ENCODE measurements around the gene CABP5.

The CABP5 gene

DNA sequence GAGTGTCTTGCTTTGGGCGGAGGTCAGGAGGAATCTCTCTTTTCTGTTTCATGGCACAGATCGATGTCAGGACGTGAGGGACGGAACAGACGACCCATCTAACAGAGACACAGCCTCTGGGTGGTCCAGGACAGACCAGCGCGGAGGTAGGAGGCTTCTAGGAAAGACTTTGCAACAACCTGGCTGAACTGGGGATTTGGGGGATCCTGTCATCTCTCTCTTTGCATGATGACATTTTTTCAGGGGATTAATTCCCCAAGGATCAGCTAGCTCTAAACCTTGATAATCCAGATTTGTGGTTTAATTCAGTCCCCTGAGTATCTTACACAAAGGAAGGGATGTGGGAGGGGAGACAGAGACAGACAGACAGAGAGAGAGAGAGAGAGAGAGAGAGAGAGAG is 14.4 kb downstream of the CABP5 start:
- DNase-seq = no peak

DNA sequence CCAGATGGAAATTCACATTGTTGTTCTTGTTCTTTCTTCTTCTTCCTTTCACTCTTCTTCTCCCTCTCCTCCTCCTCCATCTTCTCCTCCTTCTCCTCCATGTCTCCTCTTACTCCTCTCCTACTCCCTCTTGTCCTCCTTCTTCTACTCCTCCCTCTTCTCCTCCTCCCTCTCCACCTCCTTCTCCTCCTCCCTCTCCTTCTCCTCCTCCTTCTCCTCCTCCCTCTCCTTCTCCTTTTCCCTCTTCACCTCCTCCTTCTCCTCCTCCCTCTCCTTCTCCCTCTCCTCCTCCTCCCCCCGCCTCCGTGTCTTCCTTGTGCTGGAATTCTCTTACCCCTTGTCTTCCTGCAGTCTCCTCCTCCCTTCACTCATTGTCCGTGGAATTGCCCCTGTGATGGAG is 18.4 kb downstream of the CABP5 start:
- DNase-seq = no peak

DNA sequence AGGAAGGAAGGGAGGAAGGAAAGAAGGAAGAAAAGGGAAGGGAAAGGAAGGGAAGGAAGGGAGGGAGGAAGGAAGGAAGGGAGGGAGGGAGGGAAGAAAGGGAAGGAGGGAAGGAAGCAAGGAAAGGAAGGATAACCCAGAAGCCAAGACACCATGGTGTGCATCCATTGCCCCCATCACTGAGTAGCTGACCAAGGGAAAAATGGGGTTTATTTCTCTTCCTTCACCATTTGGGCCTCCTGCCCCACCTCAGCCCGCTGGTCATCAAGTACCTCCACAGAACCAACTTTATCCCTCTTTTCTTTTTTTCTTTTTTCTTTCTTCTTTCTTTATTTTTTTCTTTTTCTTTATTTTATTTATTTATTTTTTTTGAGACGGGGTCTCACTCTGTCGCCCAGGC is 20.4 kb downstream of the CABP5 start:
- DNase-seq = no peak

DNA sequence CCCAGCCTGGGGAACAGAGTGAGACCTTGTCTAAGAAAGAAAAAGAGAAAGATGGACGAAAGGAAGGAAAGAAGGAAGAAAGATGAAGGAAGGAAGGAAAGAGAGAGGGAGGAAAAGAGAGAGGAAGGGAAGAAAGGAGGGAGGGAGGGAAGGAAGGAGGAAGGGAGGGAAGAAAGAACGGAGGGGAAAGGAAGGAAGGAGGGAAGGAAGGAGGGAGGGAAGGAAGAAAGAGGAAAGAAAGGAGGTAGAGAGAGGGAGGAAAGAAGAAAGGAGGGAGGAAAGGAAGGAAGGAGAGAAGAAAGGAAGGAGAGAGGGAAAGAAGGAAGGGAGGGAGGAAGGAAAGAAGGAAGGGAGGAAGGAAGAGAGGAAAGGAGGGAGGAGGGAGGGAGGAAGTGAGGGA is 20.9 kb downstream of the CABP5 start:
- DNase-seq = no peak

GRCh38 chr19:48020686-48021085 is 23.2 kb downstream of the CABP5 start:
- DNase-seq = no peak

DNA sequence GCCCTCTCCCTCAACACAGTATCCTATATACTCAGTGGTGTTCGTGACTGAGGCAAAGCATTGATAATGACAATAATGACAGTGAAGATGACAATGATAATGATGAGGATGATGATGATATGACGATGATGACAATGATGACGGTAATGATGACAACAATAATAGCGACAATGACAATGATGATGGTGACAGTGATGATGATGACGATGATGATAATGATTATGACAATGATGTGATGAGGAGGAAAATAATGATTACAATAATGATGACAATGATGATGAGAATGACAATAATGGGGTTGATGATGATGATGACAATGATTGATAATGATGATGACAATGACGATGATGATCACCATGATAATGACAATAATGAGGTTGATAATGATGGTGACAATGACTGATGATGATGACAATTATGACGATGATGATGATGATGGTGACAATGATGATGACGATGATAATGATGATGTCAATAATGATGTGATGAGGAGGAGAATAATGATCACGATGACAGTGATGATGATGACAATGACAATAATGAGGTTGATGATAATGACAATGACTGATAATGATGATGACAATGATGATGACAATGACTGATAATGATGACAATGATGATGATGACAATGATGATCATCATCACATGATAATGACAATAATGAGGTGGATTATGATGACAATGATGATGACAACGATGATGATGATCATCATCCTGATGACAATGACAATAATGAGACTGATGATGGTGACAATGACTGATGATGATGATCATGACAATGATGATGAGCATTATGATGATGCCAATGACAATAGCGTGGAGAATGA is 32.7 kb downstream of the CABP5 start:
- no peak for DNase-seq

- no peak for DNase-seq
These were observed 37.1 kb downstream of the CABP5 start for GRCh38 chr19:48006762-48007161.

- DNase-seq = no peak
These were observed 39.6 kb downstream of the CABP5 start for GRCh38 chr19:48004236-48004635.

DNA sequence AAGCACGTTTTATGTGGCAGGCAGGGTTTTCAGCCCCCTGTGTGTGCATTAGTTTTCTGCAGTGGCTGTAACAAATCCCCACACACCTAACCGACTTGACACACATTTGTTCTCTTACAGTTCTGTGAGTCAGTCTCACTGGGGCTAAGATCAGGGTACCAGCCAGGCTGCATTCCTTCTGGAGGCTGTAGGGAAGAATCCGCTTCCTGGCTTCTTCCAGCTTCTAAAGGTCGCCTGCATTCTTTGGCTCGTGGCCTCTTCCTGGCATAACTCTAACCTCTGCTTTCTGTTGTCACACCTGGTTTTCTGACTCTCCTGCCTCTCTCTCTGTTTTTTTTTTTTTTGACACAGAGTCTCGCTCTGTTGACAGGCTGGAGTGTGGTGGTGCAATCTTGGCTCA is 43.0 kb downstream of the CABP5 start:
- no peak for DNase-seq

DNA sequence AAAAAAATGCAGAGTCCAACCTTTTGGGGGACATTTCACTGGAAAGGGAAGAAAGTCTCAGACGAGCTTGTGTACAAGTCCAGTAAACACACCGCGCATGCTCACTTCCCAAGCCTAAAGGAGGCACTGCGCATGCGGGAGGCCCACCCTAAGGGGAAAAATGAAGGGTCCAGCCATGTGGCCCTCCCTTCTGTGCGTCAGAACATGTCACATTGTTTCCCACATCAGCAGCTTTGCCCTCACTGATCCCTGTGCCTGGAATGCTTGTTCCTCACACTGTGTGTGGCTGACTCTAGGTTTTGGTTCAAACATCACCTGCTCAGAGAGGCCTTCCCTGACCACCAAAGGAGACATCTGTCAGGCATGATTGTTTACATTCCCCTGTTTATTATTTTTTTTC is 45.1 kb downstream of the CABP5 start:
- DNase-seq = no peak

GRCh38 chr19:47996230-47996727 is 47.6 kb downstream of the CABP5 start:
- DNase-seq = no peak

GRCh38 chr19:47994209-47994802 is 49.6 kb downstream of the CABP5 start, which contains the start of gene ELSPBP1:
Gene ELSPBP1 (plus strand): TSS chr19:47994632. CDS start chr19:48008668, 14,036 bp downstream.
- DNase-seq = no peak

DNA sequence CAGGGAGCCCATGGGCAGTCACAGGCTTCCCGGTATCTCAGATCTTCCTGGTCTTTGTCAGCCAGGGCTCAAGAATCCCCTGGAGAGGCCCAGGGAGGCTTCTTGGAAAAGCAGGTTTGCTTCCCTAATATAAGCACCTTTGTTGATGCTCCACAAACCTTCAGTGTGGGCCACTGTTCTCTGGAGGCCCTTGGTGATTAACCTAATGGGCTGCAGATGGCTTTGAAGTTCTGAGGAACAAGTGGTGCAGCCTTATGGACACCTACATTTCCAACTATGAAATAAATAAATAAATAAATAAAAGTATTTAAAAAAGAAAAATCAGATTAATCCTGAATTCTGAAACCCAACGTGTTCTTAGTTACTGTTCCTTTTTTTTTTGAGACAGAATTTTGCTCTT is 51.8 kb downstream of the CABP5 start, which contains the start of gene BSPH1:
Gene BSPH1, minus strand, starts transcription at position 101 of the 400 bp plus-strand sequence. Its CDS starts 89 bp downstream, at position 12.
- DNase-seq = no peak

DNA sequence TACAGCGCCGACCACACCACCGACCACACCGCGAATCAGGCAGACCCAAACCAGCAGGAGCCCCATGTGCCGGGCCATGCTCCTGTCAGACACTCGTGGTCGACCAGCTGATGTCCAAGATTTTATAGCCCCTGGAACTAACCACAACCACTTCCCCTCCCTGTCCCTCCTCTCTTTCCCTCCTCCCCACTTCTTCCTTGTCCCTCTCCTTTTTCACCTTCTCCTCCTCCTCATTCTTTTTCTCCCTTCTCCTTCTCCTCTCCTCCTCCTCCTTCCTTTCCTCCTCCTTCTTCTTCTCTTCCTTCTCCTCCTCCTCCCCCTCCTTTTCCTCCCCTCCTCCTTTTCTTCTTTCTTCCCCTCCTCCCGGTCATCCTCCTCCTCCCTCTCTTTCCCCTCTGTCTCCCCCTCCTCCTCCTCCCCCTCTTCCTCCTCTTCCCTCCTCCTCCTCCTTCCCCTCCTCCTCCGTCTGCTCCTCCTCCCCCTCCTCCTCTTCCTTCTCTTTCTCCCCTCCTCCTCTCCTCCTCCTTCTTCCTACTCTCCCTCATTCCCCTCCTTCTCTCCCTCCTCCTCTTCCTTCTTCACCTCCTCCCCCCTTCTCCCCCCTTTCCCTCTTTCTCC is 52.6 kb downstream of the CABP5 start:
- no peak for DNase-seq
